Spinal cord (tissue), 10 donors: ENCODE data around the gene TNN. TPM values are rescaled to one million over a fixed set of nuclear protein-coding genes. Genes with fewer than 3 reads are reported as not detected.
"Not testable (repeated sequence)": the region's sequence is repeated elsewhere in the genome, so short reads cannot be mapped to it uniquely, and the experiment has no call there.

Experiments
- DNase-seq, 6 donors: peaks; one replicate each; pipeline versions ENCODE4 v3.0.0 to v3.0.0-alpha.2; 2013 to 2015; ENCODE audit warnings: low spot score in 6 of 6, low read depth in 4 of 6
- H3K27ac ChIP-seq: one replicate; pipeline ENCODE4 v1.5.1; 2013; ENCODE audit warnings: low read depth, low read length, control low read depth
- H3K27me3 ChIP-seq: one replicate; pipeline ENCODE4 v1.6.1; 2013; ENCODE audit warnings: low read length; ENCODE audit not compliant: control insufficient read depth, insufficient read depth
- H3K36me3 ChIP-seq: one replicate; pipeline ENCODE4 v1.6.1; 2013; ENCODE audit warnings: low read length; ENCODE audit not compliant: control insufficient read depth, insufficient read depth
- H3K4me1 ChIP-seq: one replicate; pipeline ENCODE4 v1.6.1; 2013; ENCODE audit warnings: low read length; ENCODE audit not compliant: control insufficient read depth, insufficient read depth
- H3K4me3 ChIP-seq: one replicate; pipeline ENCODE4 v1.5.1; 2013; ENCODE audit warnings: low read depth, low read length, control low read depth
- H3K9me3 ChIP-seq: one replicate; pipeline ENCODE4 v1.6.1; 2013; ENCODE audit warnings: low read length; ENCODE audit not compliant: control insufficient read depth, insufficient read depth
- WGBS: methylation state at CpG from one replicate; pipeline ENCODE4 v1.1.5; 2013; ENCODE audit warnings: missing lambda C conversion rate; ENCODE audit not compliant: insufficient coverage; 5-methylcytosine and 5-hydroxymethylcytosine counted together
- long read RNA-seq, 4 donors: transcript quantifications; one replicate each; lab custom pipeline, GENCODE V29; 2026
- polyA plus RNA-seq, 2 donors: library from polyadenylated mRNA; unstranded; fragments of 120-200 nt; gene quantifications; one replicate each; pipeline ENCODE4 v1.2.1, GENCODE V29; 2013; ENCODE audit not compliant: insufficient read length in 2 of 2
- total RNA-seq, 2 donors: library from RNA; depleted of rRNA in 1 of 2; stranded (reverse); fragments of 120-200 nt in 1 of 2; fragments of >200 nt in 1 of 2; gene quantifications; one replicate each; pipeline versions ENCODE4 v1.2.3 to v1.2.4, GENCODE V29; 2013 to 2014
- donor health status: healthy.

The TNN gene
- total RNA-seq = 10 to 100 TPM; 13.9 to 16.4 TPM
- 1 to 10 TPM; 1.6 to 2.8 TPM for polyA plus RNA-seq
- long read RNA-seq, donor 1 = 0 reads
- long read RNA-seq, donor 2 = 0 reads
- long read RNA-seq, donor 3 = 0 reads
- long read RNA-seq, donor 4 = 0 reads

GRCh38 chr1:175067362-175068106, at the start of gene TNN:
TNN (plus strand) TSS chr1:175067833; CDS start chr1:175077419, 9,586 bp downstream.
- Histone ChIP-seq H3K36me3 (no peaks in the 10 kb centered on the region), H3K4me3 (peak within 1 kb of the TSS; percentile 4), H3K27me3 (no peaks in the 10 kb centered on the region), H3K9me3 (no peaks in the 10 kb centered on the region), H3K27ac (peak within 1 kb of the TSS; percentile 50), H3K4me1 (peaks cover 4% of the 10 kb centered on the region)
- WGBS = 61% methylated on average over 5 of the region's 9 CpGs
- no peak for DNase-seq

GRCh38 chr1:175019524-175019923, 48.1 kb upstream of the TNN start:
- no peaks in the 10 kb centered on the region for H3K27me3 ChIP-seq
- no peaks in the 10 kb centered on the region for H3K4me1 ChIP-seq
- no peak for DNase-seq
- no peak overlapping the region for H3K4me3 ChIP-seq
- no peaks in the 10 kb centered on the region for H3K9me3 ChIP-seq
- H3K36me3 ChIP-seq = peaks cover 27% of the 10 kb centered on the region
- no peak overlapping the region for H3K27ac ChIP-seq
- WGBS = 80% methylated on average over 1 of the region's 3 CpGs

GRCh38 chr1:175023043-175023921, 44.4 kb upstream of the TNN start, which contains the start of gene MRPS14:
MRPS14 (minus strand) TSS chr1:175023425; CDS start chr1:175023408, 17 bp downstream.
- peak; percentile 96 to 99 (median 98) for DNase-seq
- Histone ChIP-seq H3K4me3 (peak within 1 kb of the TSS; percentile 100), H3K27ac (peak within 1 kb of the TSS; percentile 89), H3K27me3 (no peaks in the 10 kb centered on the region), H3K4me1 (no peaks in the 10 kb centered on the region), H3K36me3 (peaks cover 5% of the 10 kb centered on the region), H3K9me3 (no peaks in the 10 kb centered on the region)
- 0% methylated on average over 28 of the region's 42 CpGs for WGBS

GRCh38 chr1:175023922-175024242, 43.8 kb upstream of the TNN start:
- Histone ChIP-seq H3K4me3 (peak overlapping the region; percentile 100), H3K27ac (peak overlapping the region; percentile 89)
- H3K36me3 ChIP-seq, H3K27me3 ChIP-seq, DNase-seq, H3K4me1 ChIP-seq, H3K9me3 ChIP-seq: not testable (repeated sequence)
- 90% methylated on average over 2 of the region's 2 CpGs for WGBS

GRCh38 chr1:175024773-175025172, 42.9 kb upstream of the TNN start:
- Histone ChIP-seq H3K27me3 (no peaks in the 10 kb centered on the region), H3K4me1 (peaks cover 3% of the 10 kb centered on the region), H3K27ac (no peak overlapping the region), H3K36me3 (peaks cover 5% of the 10 kb centered on the region), H3K4me3 (no peak overlapping the region), H3K9me3 (no peaks in the 10 kb centered on the region)
- WGBS = 83% methylated on average over 1 of the region's 2 CpGs
- DNase-seq = no peak

- DNase-seq = no peak
- H3K9me3 ChIP-seq = no peaks in the 10 kb centered on the region
- 78% methylated on average over 4 of the region's 4 CpGs for WGBS
- H3K36me3 ChIP-seq = no peaks in the 10 kb centered on the region
- no peaks in the 10 kb centered on the region for H3K27me3 ChIP-seq
- peaks cover 8% of the 10 kb centered on the region for H3K4me1 ChIP-seq
- no peak overlapping the region for H3K27ac ChIP-seq
- no peak overlapping the region for H3K4me3 ChIP-seq
These were observed 33.7 kb upstream of the TNN start for GRCh38 chr1:175033953-175034352.

GRCh38 chr1:175034775-175035174, 32.9 kb upstream of the TNN start:
- Histone ChIP-seq H3K27ac (no peak overlapping the region), H3K27me3 (no peaks in the 10 kb centered on the region), H3K36me3 (no peaks in the 10 kb centered on the region), H3K9me3 (no peaks in the 10 kb centered on the region), H3K4me3 (no peak overlapping the region), H3K4me1 (peaks cover 5% of the 10 kb centered on the region)
- DNase-seq = no peak
- WGBS = no CpG with 5 or more reads among the region's 2 CpGs

- no peak overlapping the region for H3K4me3 ChIP-seq
- H3K27me3 ChIP-seq = no peaks in the 10 kb centered on the region
- 100% methylated on average over 3 of the region's 6 CpGs for WGBS
- no peaks in the 10 kb centered on the region for H3K36me3 ChIP-seq
- peaks cover 3% of the 10 kb centered on the region for H3K4me1 ChIP-seq
- no peak overlapping the region for H3K27ac ChIP-seq
- no peak for DNase-seq
- H3K9me3 ChIP-seq = no peaks in the 10 kb centered on the region
These were observed 31.8 kb upstream of the TNN start for GRCh38 chr1:175035865-175036264.

- H3K9me3 ChIP-seq = no peaks in the 10 kb centered on the region
- H3K27ac ChIP-seq = no peak overlapping the region
- no peaks in the 10 kb centered on the region for H3K36me3 ChIP-seq
- peaks cover 3% of the 10 kb centered on the region for H3K4me1 ChIP-seq
- H3K27me3 ChIP-seq = no peaks in the 10 kb centered on the region
- no peak overlapping the region for H3K4me3 ChIP-seq
- DNase-seq = no peak
- 50% methylated on average over 1 of the region's 3 CpGs for WGBS
These were observed 31.2 kb upstream of the TNN start for GRCh38 chr1:175036476-175036875.
